Astrocyte (in vitro differentiated cells and primary cell): ENCODE results near the gene ADAMTS12. TPM values are rescaled to one million over a fixed set of nuclear protein-coding genes. Genes with fewer than 3 reads are reported as not detected.
A peak's percentile ranks its signal among the peaks of the same experiment; 100 is the strongest.

Experiments used
- DNase-seq: peaks from one replicate; pipeline ENCODE4 v3.0.0-alpha.2; 2010; ENCODE audit warnings: low read depth
- FAIRE-seq: peaks from 2 replicates; lab custom pipeline; 2011; peaks lifted over from hg19 to GRCh38; lab: Jason Lieb, UNC
- H2AFZ ChIP-seq: 2 replicates; pipeline ENCODE4 v1.6.0; 2012; ENCODE audit warnings: low read depth, low read length, inconsistent platforms
- H3K27ac ChIP-seq: 2 replicates; pipeline ENCODE4 v1.5.1; 2011; ENCODE audit warnings: low read depth, low read length, inconsistent platforms
- H3K27me3 ChIP-seq: 2 replicates; pipeline ENCODE4 v1.6.0; 2011; ENCODE audit warnings: low read length, inconsistent platforms; ENCODE audit not compliant: insufficient read depth
- H3K36me3 ChIP-seq: 2 replicates; pipeline ENCODE4 v1.5.1; 2011; ENCODE audit warnings: low read length, inconsistent platforms; ENCODE audit not compliant: insufficient read depth
- H3K4me1 ChIP-seq: 2 replicates; pipeline ENCODE4 v1.5.1; 2011; ENCODE audit warnings: low read length, inconsistent platforms; ENCODE audit not compliant: insufficient read depth
- H3K4me2 ChIP-seq: 2 replicates; pipeline ENCODE4 v1.6.0; 2012; ENCODE audit warnings: low read length, inconsistent platforms
- H3K4me3 ChIP-seq: 2 replicates; pipeline ENCODE4 v1.5.1; 2011; ENCODE audit warnings: low read depth, mild to moderate bottlenecking, low read length, inconsistent platforms; ENCODE audit not compliant: insufficient read depth
- H3K79me2 ChIP-seq: 2 replicates; pipeline ENCODE4 v1.6.0; 2012; ENCODE audit warnings: mild to moderate bottlenecking, low read length, inconsistent platforms; ENCODE audit not compliant: insufficient read depth
- H3K9ac ChIP-seq: 2 replicates; pipeline ENCODE4 v1.6.0; 2012; ENCODE audit warnings: mild to moderate bottlenecking, low read length, inconsistent platforms
- H3K9me3 ChIP-seq: 2 replicates; pipeline ENCODE4 v1.5.1; 2012; ENCODE audit warnings: low read depth, mild to moderate bottlenecking, low read length, inconsistent platforms; ENCODE audit not compliant: insufficient read depth
- H4K20me1 ChIP-seq: 2 replicates; pipeline ENCODE4 v1.6.0; 2012; ENCODE audit warnings: low read length, inconsistent platforms; ENCODE audit not compliant: insufficient read depth
- H3K27ac Mint-ChIP-seq: one replicate; pipeline ENCODE4 v1.8.0; 2021; ENCODE audit warnings: mild to moderate bottlenecking, mixed read lengths; ENCODE audit not compliant: unreplicated experiment
- H3K27me3 Mint-ChIP-seq: one replicate; pipeline ENCODE4 v1.8.0; 2021; ENCODE audit warnings: low read depth, mixed read lengths; ENCODE audit not compliant: unreplicated experiment
- H3K36me3 Mint-ChIP-seq: one replicate; pipeline ENCODE4 v1.8.0; 2021; ENCODE audit warnings: low read depth, mixed read lengths; ENCODE audit not compliant: unreplicated experiment
- H3K4me1 Mint-ChIP-seq: one replicate; pipeline ENCODE4 v1.8.0; 2021; ENCODE audit warnings: low read depth, mixed read lengths; ENCODE audit not compliant: unreplicated experiment
- H3K4me3 Mint-ChIP-seq: one replicate; pipeline ENCODE4 v1.8.0; 2021; ENCODE audit warnings: mild to moderate bottlenecking, moderate library complexity, mixed read lengths; ENCODE audit not compliant: unreplicated experiment
- H3K9me3 Mint-ChIP-seq: one replicate; pipeline ENCODE4 v1.8.0; 2021; ENCODE audit warnings: mild to moderate bottlenecking, mixed read lengths; ENCODE audit not compliant: unreplicated experiment
- EZH2 ChIP-seq: IDR thresholded peaks from 2 replicates; pipeline ENCODE4 v1.6.1; 2012; ENCODE audit warnings: mild to moderate bottlenecking, low read length, inconsistent platforms; ENCODE audit not compliant: insufficient read depth
- total RNA-seq: library from RNA; stranded (reverse); gene quantifications from 2 replicates; pipeline ENCODE4 v1.2.1, GENCODE V29; 2021
- TF ChIP-seq, protein P1 (sequence below): IDR thresholded peaks from 2 replicates; pipeline ENCODE4 v1.5.1; 2011; ENCODE audit warnings: low read depth, mild to moderate bottlenecking, inconsistent platforms, low read length, moderate library complexity; ENCODE audit not compliant: insufficient read depth

ADAMTS12 gene
- total RNA-seq, 1 donor from 2014 or later, result 156 TPM

GRCh38 chr5:33726422-33727165 lies 165.2 kb downstream of the ADAMTS12 start:
- H3K27ac Mint-ChIP-seq, result peak overlapping the region; percentile 23
- Histone ChIP-seq H3K27ac (peak overlapping the region; percentile 47), H3K4me1 (peaks cover 44% of the 10 kb centered on the region), H3K27me3 (no peaks in the 10 kb centered on the region), H3K4me3 (no peak overlapping the region), H3K9ac (no peak overlapping the region), H3K36me3 (peaks cover 5% of the 10 kb centered on the region), H3K79me2 (no peaks in the 10 kb centered on the region), H3K9me3 (no peaks in the 10 kb centered on the region), H2AFZ (no peak overlapping the region), H3K4me2 (peak overlapping the region; percentile 9), H4K20me1 (no peaks in the 10 kb centered on the region)
- no peaks in the 10 kb centered on the region for H3K27me3 Mint-ChIP-seq
- peak; percentile 65 for DNase-seq
- peak; percentile 9 for FAIRE-seq
- H3K9me3 Mint-ChIP-seq, result peaks cover 2% of the 10 kb centered on the region
- H3K4me3 Mint-ChIP-seq, result no peak overlapping the region
- peaks cover 28% of the 10 kb centered on the region for H3K36me3 Mint-ChIP-seq
- TF ChIP-seq, protein P1, sequence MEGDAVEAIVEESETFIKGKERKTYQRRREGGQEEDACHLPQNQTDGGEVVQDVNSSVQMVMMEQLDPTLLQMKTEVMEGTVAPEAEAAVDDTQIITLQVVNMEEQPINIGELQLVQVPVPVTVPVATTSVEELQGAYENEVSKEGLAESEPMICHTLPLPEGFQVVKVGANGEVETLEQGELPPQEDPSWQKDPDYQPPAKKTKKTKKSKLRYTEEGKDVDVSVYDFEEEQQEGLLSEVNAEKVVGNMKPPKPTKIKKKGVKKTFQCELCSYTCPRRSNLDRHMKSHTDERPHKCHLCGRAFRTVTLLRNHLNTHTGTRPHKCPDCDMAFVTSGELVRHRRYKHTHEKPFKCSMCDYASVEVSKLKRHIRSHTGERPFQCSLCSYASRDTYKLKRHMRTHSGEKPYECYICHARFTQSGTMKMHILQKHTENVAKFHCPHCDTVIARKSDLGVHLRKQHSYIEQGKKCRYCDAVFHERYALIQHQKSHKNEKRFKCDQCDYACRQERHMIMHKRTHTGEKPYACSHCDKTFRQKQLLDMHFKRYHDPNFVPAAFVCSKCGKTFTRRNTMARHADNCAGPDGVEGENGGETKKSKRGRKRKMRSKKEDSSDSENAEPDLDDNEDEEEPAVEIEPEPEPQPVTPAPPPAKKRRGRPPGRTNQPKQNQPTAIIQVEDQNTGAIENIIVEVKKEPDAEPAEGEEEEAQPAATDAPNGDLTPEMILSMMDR, result no peak
- TF ChIP-seq EZH2, result no peak
- H3K4me1 Mint-ChIP-seq, result peaks cover 30% of the 10 kb centered on the region

DNA sequence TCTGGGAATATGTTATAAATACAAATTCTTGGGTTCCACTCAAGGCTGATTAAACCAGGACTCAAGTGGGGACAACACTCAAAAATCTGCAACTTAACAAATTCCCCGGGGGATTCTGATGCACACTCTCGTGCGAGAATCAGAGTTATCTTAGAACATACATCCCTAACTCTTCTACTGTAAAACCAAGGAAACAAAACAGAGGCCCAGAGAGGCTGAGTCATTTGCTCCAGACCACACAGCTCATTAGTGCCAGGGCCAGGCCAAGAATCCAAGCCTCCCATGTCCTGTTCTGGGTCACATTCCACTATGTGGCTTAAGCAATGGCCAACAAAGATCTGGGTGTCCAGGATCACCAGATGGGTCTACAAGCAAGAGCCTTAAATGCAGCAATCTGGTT lies 166.0 kb downstream of the ADAMTS12 start:
- Histone ChIP-seq H2AFZ (no peak overlapping the region), H3K27ac (peak overlapping the region; percentile 47), H3K36me3 (peaks cover 7% of the 10 kb centered on the region), H3K79me2 (no peaks in the 10 kb centered on the region), H3K4me3 (no peak overlapping the region), H3K9me3 (no peaks in the 10 kb centered on the region), H3K4me1 (peaks cover 51% of the 10 kb centered on the region), H3K4me2 (peak overlapping the region; percentile 8), H3K27me3 (no peaks in the 10 kb centered on the region), H3K9ac (peak overlapping the region; percentile 24), H4K20me1 (no peaks in the 10 kb centered on the region)
- peaks cover 2% of the 10 kb centered on the region for H3K9me3 Mint-ChIP-seq
- no peak overlapping the region for H3K27ac Mint-ChIP-seq
- DNase-seq, result peak; percentile 71
- H3K4me1 Mint-ChIP-seq, result peaks cover 26% of the 10 kb centered on the region
- TF ChIP-seq, protein P1, result no peak
- TF ChIP-seq EZH2, result no peak
- no peaks in the 10 kb centered on the region for H3K27me3 Mint-ChIP-seq
- no peak for FAIRE-seq
- peaks cover 28% of the 10 kb centered on the region for H3K36me3 Mint-ChIP-seq
- H3K4me3 Mint-ChIP-seq, result no peak overlapping the region
